Suprapubic skin (tissue), 4 donors: Measurements from ENCODE around the gene ART3.

ENCODE experiments used
- CTCF ChIP-seq, 2 donors: fragments of 200-600 bp in 1 of 2; fragments of 450-650 bp in 1 of 2; sonication (generic) in 1 of 2; IDR thresholded peaks; one replicate each; pipeline ENCODE4 v1.5.1; 2016 to 2019; ENCODE audit warnings: antibody characterized with exemption in 2 of 2, mild to moderate bottlenecking in 1 of 2, moderate library complexity in 1 of 2
- EP300 ChIP-seq: sonication (generic); formaldehyde crosslinking; IDR thresholded peaks from one replicate; pipeline ENCODE4 v1.6.1; 2017; ENCODE audit warnings: antibody characterized with exemption
- POLR2A ChIP-seq, 2 donors: fragments of 450-650 bp; IDR thresholded peaks; one replicate each; pipeline ENCODE4 v1.6.1; 2017; ENCODE audit warnings: antibody characterized with exemption in 2 of 2, mild to moderate bottlenecking in 2 of 2, moderate library complexity in 2 of 2
- POLR2AphosphoS5 ChIP-seq, 3 donors: sonication (generic); formaldehyde crosslinking; IDR thresholded peaks; one replicate each; pipeline ENCODE4 v1.6.1; 2017; ENCODE audit warnings: antibody characterized with exemption in 3 of 3

- no peak for TF ChIP-seq CTCF (IDR thresholded peaks at IDR 0.05)
- TF ChIP-seq POLR2A (IDR thresholded peaks at IDR 0.05) = no peak
- TF ChIP-seq EP300 = no peak
- TF ChIP-seq POLR2AphosphoS5 (IDR thresholded peaks at IDR 0.05) = no peak
Measured at GRCh38 chr4:76058302-76058701, 16.2 kb upstream of the ART3 start.
